ENCODE data around the gene SYT11.

Gene SYT11

GRCh38 chr1:155932487-155932886 is 73.1 kb downstream of the SYT11 start:
- H3K36me3 Mint-ChIP-seq, result peaks cover 6% of the 10 kb centered on the region
- no peak overlapping the region for H3K4me3 Mint-ChIP-seq
- H3K9me3 Mint-ChIP-seq (ENCODE audit: low read depth), result no peaks in the 10 kb centered on the region
- H3K27me3 Mint-ChIP-seq, result no peaks in the 10 kb centered on the region
- H3K4me1 Mint-ChIP-seq (ENCODE audit: low read depth), result peaks cover 40% of the 10 kb centered on the region
- peak overlapping the region; percentile 64 for H3K27ac Mint-ChIP-seq

GRCh38 chr1:155933591-155934096 is 74.3 kb downstream of the SYT11 start:
- Mint-ChIP-seq H3K27me3 (no peaks in the 10 kb centered on the region), H3K36me3 (peaks cover 6% of the 10 kb centered on the region), H3K4me1 (ENCODE audit: low read depth) (peaks cover 46% of the 10 kb centered on the region), H3K27ac (no peak overlapping the region), H3K4me3 (no peak overlapping the region), H3K9me3 (ENCODE audit: low read depth) (no peaks in the 10 kb centered on the region)

GRCh38 chr1:155934097-155934935 is 74.9 kb downstream of the SYT11 start, which contains the start of gene KHDC4:
Gene KHDC4 (minus strand): TSS chr1:155934413. CDS start chr1:155934373, 40 bp downstream.
- Mint-ChIP-seq H3K27ac (no peak within 1 kb of the TSS), H3K9me3 (ENCODE audit: low read depth) (no peaks in the 10 kb centered on the region), H3K36me3 (peaks cover 6% of the 10 kb centered on the region), H3K27me3 (no peaks in the 10 kb centered on the region), H3K4me3 (no peak within 1 kb of the TSS), H3K4me1 (ENCODE audit: low read depth) (peaks cover 42% of the 10 kb centered on the region)
